K562 (cell line): ENCODE data around the gene SLC13A3. TPM values are rescaled to one million over a fixed set of nuclear protein-coding genes. Genes with fewer than 3 reads are reported as not detected.

ENCODE experiments used
- ATAC-seq: fragments of 200-7000 bp; cut with Tn5 transposase; 3 replicates; pipeline ENCODE4 v1.9.1; 2020; ENCODE audit warnings: moderate library complexity
- BruUV-seq: library from RNA; stranded (reverse); fragments of 400-500 nt; replicated peaks from 2 replicates; lab custom pipeline; 2021; lab: Mats Ljungman, UMichigan
- CTCF ChIA-PET: fragments of 300-600 bp; formaldehyde crosslinking; extraction: SDS; loops from one replicate; lab custom pipeline; 2021; ENCODE audit warnings: low intra/inter-chr PET ratio; lab: Yijun Ruan, JAX
- POLR2A ChIA-PET: fragments of 300-600, 350-650 bp; sonication (Branson Sonifier 250); formaldehyde crosslinking; extraction: SDS; loops from one replicate; lab custom pipeline; 2021; ENCODE audit warnings: antibody characterized with exemption, inconsistent platforms; lab: Yijun Ruan, JAX
- DNase-seq, 4 experiments: peaks; one replicate each; pipeline versions ENCODE4 v3.0.0 to v3.0.0-alpha.2; 2011 to 2018; ENCODE audit warnings: low spot score in 3 of 4, mixed read lengths in 3 of 4; ENCODE audit errors: extremely low read depth in 1 of 4
- FAIRE-seq: peaks from 2 replicates; lab custom pipeline; 2011; peaks lifted over from hg19 to GRCh38; lab: Jason Lieb, UNC
- H2AFZ ChIP-seq: 2 replicates; pipeline ENCODE4 v1.6.0; 2011; ENCODE audit warnings: low read depth, low read length, control low read depth, inconsistent platforms
- H3K27ac ChIP-seq: fragments of 200-600 bp; 3 replicates; pipeline ENCODE4 v1.8.0; 2011; ENCODE audit warnings: low read depth, mild to moderate bottlenecking, control low read depth, inconsistent platforms, low read length, moderate library complexity, mixed read lengths; ENCODE audit errors: extremely low read depth
- H3K27me3 ChIP-seq, 2 experiments: fragments of 300-600 bp in 1 of 2; 2 replicates in 1 of 2; 3 replicates in 1 of 2; pipeline versions ENCODE4 v1.6.0 to v1.8.0; 2011; ENCODE audit warnings: inconsistent platforms in 2 of 2, low read length in 2 of 2, mild to moderate bottlenecking in 1 of 2, mixed read lengths in 1 of 2, moderate library complexity in 1 of 2; ENCODE audit not compliant: control insufficient read depth in 2 of 2, insufficient read depth in 2 of 2
- H3K36me3 ChIP-seq: fragments of 300-600 bp; 3 replicates; pipeline ENCODE4 v1.8.0; 2011; ENCODE audit warnings: mild to moderate bottlenecking, low read length, inconsistent platforms; ENCODE audit not compliant: control insufficient read depth, insufficient read depth
- H3K4me1 ChIP-seq, 2 experiments: fragments of 200-600 bp in 1 of 2; replicated peaks in 1 of 2; 2 replicates in 1 of 2; 3 replicates in 1 of 2; pipeline versions ENCODE4 v1.5.1 to v1.8.0; 2011; ENCODE audit warnings: inconsistent platforms in 2 of 2, low read length in 2 of 2, mild to moderate bottlenecking in 1 of 2, mixed read lengths in 1 of 2, moderate library complexity in 1 of 2; ENCODE audit not compliant: control insufficient read depth in 2 of 2, insufficient read depth in 2 of 2
- H3K4me2 ChIP-seq: 2 replicates; pipeline ENCODE4 v1.6.1; 2011; ENCODE audit warnings: low read length, control low read depth, inconsistent platforms, mixed read lengths; ENCODE audit not compliant: insufficient read depth
- H3K4me3 ChIP-seq: fragments of 200-600 bp; sonication (generic), shearing (Covaris generic); 2 replicates; pipeline ENCODE4 v1.5.1; 2016; ENCODE audit warnings: control low read depth, inconsistent platforms
- H3K79me2 ChIP-seq: fragments of 200-600 bp; 3 replicates; pipeline ENCODE4 v1.8.0; 2011; ENCODE audit warnings: low read length, inconsistent platforms; ENCODE audit not compliant: control insufficient read depth, insufficient read depth
- H3K9ac ChIP-seq, 2 experiments: 2 replicates each; pipeline versions ENCODE4 v1.6.0 to v1.6.1; 2011; ENCODE audit warnings: low read depth in 2 of 2, low read length in 2 of 2, control low read depth in 1 of 2, inconsistent platforms in 1 of 2, mild to moderate bottlenecking in 1 of 2, mixed read lengths in 1 of 2; ENCODE audit not compliant: insufficient read depth in 1 of 2
- H3K9me1 ChIP-seq: one replicate; pipeline ENCODE4 v1.6.0; 2011; ENCODE audit warnings: inconsistent platforms, mild to moderate bottlenecking, low read length, moderate library complexity; ENCODE audit not compliant: control insufficient read depth, insufficient read depth
- H3K9me3 ChIP-seq: replicated peaks from 2 replicates; pipeline ENCODE4 v1.5.1; 2011; ENCODE audit warnings: low read depth, low read length, inconsistent platforms; ENCODE audit not compliant: control insufficient read depth, insufficient read depth
- H4K20me1 ChIP-seq: replicated peaks from 2 replicates; pipeline ENCODE4 v1.6.1; 2011; ENCODE audit warnings: low read length, inconsistent platforms, mixed read lengths; ENCODE audit not compliant: control insufficient read depth, insufficient read depth
- CHAMP1 ChIP-seq: fragments of 450-650 bp; IDR thresholded peaks from 2 replicates; pipeline ENCODE4 v1.6.1; 2016; ENCODE audit warnings: mild to moderate bottlenecking
- CLOCK ChIP-seq: fragments of 250-450 bp; sonication (Bioruptor Pico); IDR thresholded peaks from 2 replicates; pipeline ENCODE4 v1.4.0; 2020; ENCODE audit warnings: mild to moderate bottlenecking, moderate library complexity, borderline replicate concordance
- ELK1 ChIP-seq: sonication (generic); formaldehyde crosslinking; IDR thresholded peaks from 2 replicates; pipeline ENCODE4 v1.8.1; 2022; ENCODE audit warnings: missing genetic modification reagents
- FOS ChIP-seq: IDR thresholded peaks from 3 replicates; pipeline ENCODE4 v1.6.1; 2011; ENCODE audit not compliant: insufficient read length; ENCODE audit errors: extremely low read depth
- HMG20A ChIP-seq: fragments of 450-650 bp; formaldehyde crosslinking; conservative IDR thresholded peaks from 2 replicates; pipeline ENCODE4 v1.4.0; 2020; ENCODE audit warnings: mild to moderate bottlenecking, mixed read lengths
- KLF10 ChIP-seq: fragments of 250-450 bp; sonication (Bioruptor Pico); IDR thresholded peaks from 2 replicates; pipeline ENCODE4 v1.6.1; 2021; ENCODE audit warnings: matching md5 sums
- MITF ChIP-seq: IDR thresholded peaks from 2 replicates; pipeline ENCODE4 v1.6.1; 2014; ENCODE audit warnings: antibody characterized with exemption
- NELFE ChIP-seq: IDR thresholded peaks from 2 replicates; pipeline ENCODE4 v1.6.1; 2011; ENCODE audit warnings: mild to moderate bottlenecking; ENCODE audit not compliant: insufficient read depth, insufficient read length
- NR1H2 ChIP-seq: sonication (generic); formaldehyde crosslinking; IDR thresholded peaks from 2 replicates; pipeline ENCODE4 v1.4.0; 2020; ENCODE audit warnings: mild to moderate bottlenecking, missing genetic modification reagents
- PYGO2 ChIP-seq: fragments of 450-650 bp; IDR thresholded peaks from 2 replicates; pipeline ENCODE4 v1.6.1; 2016; ENCODE audit warnings: mild to moderate bottlenecking, missing genetic modification characterization, moderate library complexity, missing compliant biosample characterization
- SNIP1 ChIP-seq: fragments of 450-650 bp; IDR thresholded peaks from 2 replicates; pipeline ENCODE4 v1.7.1; 2017; ENCODE audit warnings: low read depth, mild to moderate bottlenecking
- TAF15 ChIP-seq: fragments of 200-400 bp; formaldehyde crosslinking; IDR thresholded peaks from 2 replicates; pipeline ENCODE4 v1.6.1; 2017; ENCODE audit warnings: mild to moderate bottlenecking, low read depth, low read length, moderate library complexity
- ZNF395 ChIP-seq: fragments of 200-800 bp; sonication (Bioruptor generic); IDR thresholded peaks from 2 replicates; pipeline ENCODE4 v1.6.1; 2017; ENCODE audit warnings: missing genetic modification characterization, missing compliant biosample characterization
- ZNF785 ChIP-seq: fragments of 250-450 bp; sonication (Bioruptor Pico); IDR thresholded peaks from 2 replicates; pipeline ENCODE4 v1.4.0; 2020; ENCODE audit warnings: mild to moderate bottlenecking
- WGBS: fragments of 100-300 bp; shearing (Covaris generic); methylation state at CpG from one replicate; pipeline ENCODE4 v1.1.6; 2016; ENCODE audit warnings: low coverage, mixed read lengths; ENCODE audit not compliant: insufficient coverage; ENCODE audit errors: missing lambda C conversion rate; 5-methylcytosine and 5-hydroxymethylcytosine counted together
- in situ Hi-C: fragments of 300-500 bp; cut with MboI; formaldehyde crosslinking; loops from 4 replicates; pipeline ENCODE4 v1.15.0; 2018; ENCODE audit warnings: inconsistent platforms, mixed read lengths
- intact Hi-C: fragments of 100-400 bp; cut with micrococcal nuclease; formaldehyde crosslinking; loops from 2 replicates; pipeline ENCODE4 v1.14.2; 2022
- polyA plus RNA-seq, 8 experiments: library from polyadenylated mRNA; depleted of rRNA in 4 of 8; stranded (reverse) in 5 of 8; unstranded in 3 of 8; fragments of >200 nt; fragmentation: Nextera tagmentation in 2 of 8; fragmentation: Illumina TruSeq in 1 of 8; extraction: Ambion mirVana in 2 of 8; extraction: Trizol in 1 of 8; gene quantifications; 2 replicates each; pipeline versions ENCODE4 v1.2.1 to v1.2.3, GENCODE V29; 2011 to 2014; ENCODE audit warnings: inconsistent platforms in 1 of 8, missing spikeins in 1 of 8
- total RNA-seq, 7 experiments: library from RNA; depleted of rRNA in 6 of 7; stranded (reverse); fragments of >200 nt in 6 of 7; fragmentation: Illumina TruSeq in 2 of 7; extraction: Trizol in 2 of 7; gene quantifications; 2 replicates each; pipeline versions ENCODE4 v1.2.1 to v1.2.3, GENCODE V29; 2011 to 2021; ENCODE audit warnings: low replicate concordance in 1 of 7

The SLC13A3 gene
- total and polyA plus RNA-seq, 9 of the 15 experiments (the other 6 are each of a cell fraction or from before 2014, with no cell fraction given), result 5.5 to 16.4 (median 8.5) TPM

- in situ Hi-C loops (no loop called here), intact Hi-C loops (no loop called here)
- DNase-seq (no peak), ATAC-seq (no peak), FAIRE-seq (no peak)
- Histone ChIP-seq H3K36me3 (no peaks in the 10 kb centered on the region), H3K4me2 (no peak overlapping the region), H3K27ac (no peak overlapping the region), H3K4me1 (peaks cover 3 to 10% of the 10 kb centered on the region in 2 experiments; a peak in 2 of 5 replicates), H3K27me3 (peaks cover 8 to 28% of the 10 kb centered on the region in 2 experiments; a peak in 4 of 5 replicates), H3K9ac (no peak overlapping the region), H3K79me2 (no peaks in the 10 kb centered on the region), H3K4me3 (no peak overlapping the region), H4K20me1 (no peaks in the 10 kb centered on the region), H3K9me1 (no peaks in the 10 kb centered on the region), H3K9me3 (no peaks in the 10 kb centered on the region), H2AFZ (no peak overlapping the region)
- WGBS, result 26% methylated on average over 3 of the region's 3 CpGs
- no TSS peak for BruUV-seq
- POLR2A ChIA-PET, result interaction anchor here (1.0 to 1.2 kb wide), 2 partner anchors 11 to 91 kb away, joined by 3 read pairs; no protein-coding TSS in a partner anchor
- CTCF ChIA-PET, result no interaction called here
- no peak for TF ChIP-seq KLF10 (CRISPR knock-in tag)
- TF ChIP-seq ZNF395 (CRISPR knock-in tag), result no peak
- TF ChIP-seq MITF, result no peak
- TF ChIP-seq HMG20A, result no peak
- TF ChIP-seq SNIP1, result no peak
- no peak for TF ChIP-seq PYGO2 (tag)
- TF ChIP-seq CLOCK (CRISPR knock-in tag), result no peak
- no peak for TF ChIP-seq NELFE
- no peak for TF ChIP-seq TAF15
- no peak for TF ChIP-seq ELK1 (CRISPR knock-in tag)
- no peak for TF ChIP-seq NR1H2 (CRISPR knock-in tag)
- TF ChIP-seq ZNF785 (CRISPR knock-in tag), result no peak
- no peak for TF ChIP-seq CHAMP1
- no peak for TF ChIP-seq FOS
Observed at GRCh38 chr20:46553926-46554325, 97.3 kb downstream of the SLC13A3 start.
